PC-3 (cell line): ENCODE results near the gene IDE. TPM values are rescaled to one million over a fixed set of nuclear protein-coding genes. Genes with fewer than 3 reads are reported as not detected.

Source experiments
- ATAC-seq: fragments of 200-7000 bp; cut with Tn5 transposase; 2 replicates; pipeline ENCODE4 v1.9.1; 2020; ENCODE audit warnings: mild to moderate bottlenecking, moderate library complexity
- Bru-seq: library from RNA; stranded (reverse); fragments of 400-500 nt; gene quantifications from one replicate; lab custom pipeline; 2021; lab: Mats Ljungman, UMichigan
- BruChase-seq, 2 experiments: library from RNA; stranded (reverse); fragments of 400-500 nt; gene quantifications; one replicate each; lab custom pipeline; 2021; lab: Mats Ljungman, UMichigan
- BruUV-seq: library from RNA; stranded (reverse); fragments of 400-500 nt; replicated peaks from 2 replicates; lab custom pipeline; 2021; lab: Mats Ljungman, UMichigan
- CTCF ChIA-PET: fragments of 300-600 bp; sonication (Branson Sonifier 250); formaldehyde crosslinking; loops from one replicate; lab custom pipeline; 2022; ENCODE audit warnings: antibody characterized with exemption; lab: Charles Lee
- POLR2A ChIA-PET: fragments of 300-600 bp; sonication (Branson Sonifier 250); formaldehyde crosslinking; loops from one replicate; lab custom pipeline; 2022; ENCODE audit warnings: antibody characterized with exemption; ENCODE audit not compliant: unreplicated experiment; lab: Charles Lee
- DNase-seq: peaks from one replicate; pipeline ENCODE4 v3.0.0-alpha.2; 2015
- H2AFZ ChIP-seq: fragments of 300-600 bp; sonication (generic); 2 replicates; pipeline ENCODE4 v1.6.0; 2016; ENCODE audit warnings: antibody characterized with exemption, low read length
- H3F3A ChIP-seq: fragments of 300-600 bp; sonication (generic); one replicate; pipeline ENCODE4 v1.6.0; 2017; ENCODE audit warnings: antibody characterized with exemption, low read length, control low read depth, mild to moderate bottlenecking; ENCODE audit not compliant: unreplicated experiment
- H3K27ac ChIP-seq: fragments of 300-600 bp; sonication (generic); 2 replicates; pipeline ENCODE4 v1.5.1; 2016; ENCODE audit warnings: mild to moderate bottlenecking, low read length
- H3K27me3 ChIP-seq: fragments of 300-600 bp; sonication (generic); 2 replicates; pipeline ENCODE4 v1.6.1; 2016; ENCODE audit warnings: low read length, mixed read lengths
- H3K36me3 ChIP-seq: fragments of 300-600 bp; sonication (generic); 2 replicates; pipeline ENCODE4 v1.6.1; 2016; ENCODE audit warnings: low read depth, mixed run types, low read length, mixed read lengths
- H3K4me1 ChIP-seq: fragments of 300-600 bp; sonication (generic); 2 replicates; pipeline ENCODE4 v1.5.1; 2016; ENCODE audit warnings: low read length; ENCODE audit not compliant: insufficient read depth
- H3K4me2 ChIP-seq: fragments of 300-600 bp; sonication (generic); 2 replicates; pipeline ENCODE4 v1.6.0; 2016; ENCODE audit warnings: low read length
- H3K4me3 ChIP-seq: fragments of 300-600 bp; sonication (generic); 2 replicates; pipeline ENCODE4 v1.5.1; 2016; ENCODE audit warnings: mild to moderate bottlenecking, low read length, mixed read lengths
- H3K79me2 ChIP-seq: fragments of 300-600 bp; sonication (generic); 2 replicates; pipeline ENCODE4 v1.6.1; 2017; ENCODE audit warnings: low read length, mixed read lengths
- H3K9ac ChIP-seq: fragments of 300-600 bp; sonication (generic); 2 replicates; pipeline ENCODE4 v1.6.0; 2016; ENCODE audit warnings: mild to moderate bottlenecking, low read length
- H3K9me2 ChIP-seq: fragments of 300-600 bp; sonication (generic); replicated peaks from 2 replicates; pipeline ENCODE4 v1.6.1; 2016; ENCODE audit warnings: mixed run types, low read length, mixed read lengths
- H3K9me3 ChIP-seq: fragments of 300-600 bp; sonication (generic); 2 replicates; pipeline ENCODE4 v1.6.1; 2016; ENCODE audit warnings: low read length, mixed read lengths
- H4K20me1 ChIP-seq: fragments of 300-600 bp; sonication (generic); 2 replicates; pipeline ENCODE4 v1.6.1; 2016; ENCODE audit warnings: low read length, mixed read lengths
- EZH2 ChIP-seq: fragments of 300-600 bp; sonication (generic); IDR thresholded peaks from one replicate; pipeline ENCODE4 v1.6.1; 2017; ENCODE audit warnings: antibody characterized with exemption, mild to moderate bottlenecking, low read length; ENCODE audit not compliant: unreplicated experiment
- EZH2phosphoT487 ChIP-seq: fragments of 300-600 bp; sonication (generic); IDR thresholded peaks from 2 replicates; pipeline ENCODE4 v1.6.1; 2018; ENCODE audit warnings: mild to moderate bottlenecking, antibody characterized with exemption, low read length, borderline replicate concordance
- intact Hi-C: fragments of 100-400 bp; cut with micrococcal nuclease; formaldehyde crosslinking; loops from 2 replicates; pipeline ENCODE4 v1.9.0; 2023
- long read RNA-seq: library from polyadenylated mRNA; unstranded; transcript quantifications from one replicate; pipeline ENCODE4 v2.0.0, GENCODE V29; 2021; ENCODE audit not compliant: unreplicated experiment
- total RNA-seq: library from RNA; depleted of rRNA; stranded (reverse); fragments of >200 nt; gene quantifications from 2 replicates; pipeline ENCODE4 v1.2.3, GENCODE V29; 2014; rRNA removed
- TF ChIP-seq, protein P1 (sequence below): fragments of 300-600 bp; sonication (generic); conservative IDR thresholded peaks from 2 replicates; pipeline ENCODE4 v1.5.1; 2017; ENCODE audit warnings: antibody characterized with exemption, low read depth, mild to moderate bottlenecking, low read length

Gene IDE
- total RNA-seq (23.4 and 28.7 TPM in 2 replicates), Bru-seq, nascent RNA (percentile 69 among the genes with signal in this experiment), BruChase-seq, experiment 1, labeled RNA remaining after a 6-hour chase (percentile 73 among the genes with signal in this experiment), BruChase-seq, experiment 2, labeled RNA remaining after a 2-hour chase (percentile 68 among the genes with signal in this experiment)
- long read RNA-seq, full-length matches to known transcripts = 40 of 60 reads
- long read RNA-seq, partial matches to known transcripts = 9 of 60 reads
- long read RNA-seq, other reads (novel, unspliced or antisense) = 11 of 60 reads

GRCh38 chr10:92573798-92574547, at the start of gene IDE:
IDE (minus strand) TSS chr10:92574093; CDS start chr10:92574019, 74 bp downstream.
- H3K36me3 ChIP-seq = no peaks in the 10 kb centered on the region
- peaks cover 50% of the 10 kb centered on the region for H3K79me2 ChIP-seq
- intact Hi-C loops = loop anchor here (1.0 kb wide), 2 partner anchors 23 to 57 kb away; no protein-coding TSS in a partner anchor
- ChIA-PET CTCF (interaction anchor here (1.0 kb wide), 1 partner anchor 57 kb away, joined by 5 read pairs; no protein-coding TSS in a partner anchor), POLR2A (no interaction called here)
- no peaks in the 10 kb centered on the region for H3K27me3 ChIP-seq
- no peaks in the 10 kb centered on the region for H3K9me2 ChIP-seq
- H2AFZ ChIP-seq = peak within 1 kb of the TSS; percentile 100
- DNase-seq = peak; percentile 76
- ATAC-seq = peak; percentile 74
- peak within 1 kb of the TSS; percentile 82 for H3K4me3 ChIP-seq
- no peak for TF ChIP-seq EZH2
- TF ChIP-seq, protein P1, sequence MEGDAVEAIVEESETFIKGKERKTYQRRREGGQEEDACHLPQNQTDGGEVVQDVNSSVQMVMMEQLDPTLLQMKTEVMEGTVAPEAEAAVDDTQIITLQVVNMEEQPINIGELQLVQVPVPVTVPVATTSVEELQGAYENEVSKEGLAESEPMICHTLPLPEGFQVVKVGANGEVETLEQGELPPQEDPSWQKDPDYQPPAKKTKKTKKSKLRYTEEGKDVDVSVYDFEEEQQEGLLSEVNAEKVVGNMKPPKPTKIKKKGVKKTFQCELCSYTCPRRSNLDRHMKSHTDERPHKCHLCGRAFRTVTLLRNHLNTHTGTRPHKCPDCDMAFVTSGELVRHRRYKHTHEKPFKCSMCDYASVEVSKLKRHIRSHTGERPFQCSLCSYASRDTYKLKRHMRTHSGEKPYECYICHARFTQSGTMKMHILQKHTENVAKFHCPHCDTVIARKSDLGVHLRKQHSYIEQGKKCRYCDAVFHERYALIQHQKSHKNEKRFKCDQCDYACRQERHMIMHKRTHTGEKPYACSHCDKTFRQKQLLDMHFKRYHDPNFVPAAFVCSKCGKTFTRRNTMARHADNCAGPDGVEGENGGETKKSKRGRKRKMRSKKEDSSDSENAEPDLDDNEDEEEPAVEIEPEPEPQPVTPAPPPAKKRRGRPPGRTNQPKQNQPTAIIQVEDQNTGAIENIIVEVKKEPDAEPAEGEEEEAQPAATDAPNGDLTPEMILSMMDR = peak; percentile 73
- H3K4me1 ChIP-seq = peaks cover 21% of the 10 kb centered on the region
- peak within 1 kb of the TSS; percentile 90 for H3K4me2 ChIP-seq
- peaks cover 15% of the 10 kb centered on the region; the same call in 1 of the 2 replicates for H4K20me1 ChIP-seq
- H3F3A ChIP-seq = no peaks in the 10 kb centered on the region
- peak within 1 kb of the TSS; percentile 83 for H3K27ac ChIP-seq
- peak within 1 kb of the TSS; percentile 93 for H3K9ac ChIP-seq
- H3K9me3 ChIP-seq = no peaks in the 10 kb centered on the region
- BruUV-seq = TSS peak; percentile 50

GRCh38 chr10:92619368-92619767, 45.5 kb upstream of the IDE start:
- intact Hi-C loops = no loop called here
- Histone ChIP-seq H3K27me3 (no peaks in the 10 kb centered on the region), H3K27ac (no peak overlapping the region), H3K4me1 (no peaks in the 10 kb centered on the region), H3F3A (no peaks in the 10 kb centered on the region), H3K9ac (no peak overlapping the region), H4K20me1 (no peaks in the 10 kb centered on the region), H3K79me2 (no peaks in the 10 kb centered on the region), H3K9me2 (no peaks in the 10 kb centered on the region), H3K4me2 (no peak overlapping the region), H3K9me3 (no peaks in the 10 kb centered on the region), H2AFZ (no peak overlapping the region), H3K36me3 (peaks cover 17% of the 10 kb centered on the region), H3K4me3 (no peak overlapping the region)
- TF ChIP-seq EZH2phosphoT487 (no peak), EZH2 (no peak)
- TF ChIP-seq, protein P1 = no peak
- ATAC-seq (0 out of 2 replicates have a peak, but pooled peaks have one; percentile 13), DNase-seq (no peak)
- no TSS peak for BruUV-seq
- ChIA-PET CTCF (no interaction called here), POLR2A (interaction anchor here (0.6 kb wide), 1 partner anchor 381 kb away, joined by 6 read pairs; no protein-coding TSS in a partner anchor)
